Thyroid gland (tissue), 4 donors: Measurements from ENCODE around the gene TMEM138. TPM values are rescaled to one million over a fixed set of nuclear protein-coding genes. Genes with fewer than 3 reads are reported as not detected.
"Not testable (repeated sequence)": the region's sequence is repeated elsewhere in the genome, so short reads cannot be mapped to it uniquely, and the experiment has no call there.

Experiments used
- DNase-seq, 2 donors: peaks; one replicate each; pipeline ENCODE4 v3.0.0-alpha.2; 2019
- H3K27ac ChIP-seq, 3 donors: fragments of 200-600 bp; sonication (generic); 1 replicate in 2 of 3; 2 replicates in 1 of 3; pipeline ENCODE4 v1.5.1; 2016 to 2019; ENCODE audit warnings: mild to moderate bottlenecking in 1 of 3, moderate library complexity in 1 of 3
- H3K27me3 ChIP-seq: fragments of 200-600 bp; sonication (generic); one replicate; pipeline ENCODE4 v1.5.1; 2019
- H3K36me3 ChIP-seq, 2 donors: fragments of 200-600 bp; sonication (generic); one replicate each; pipeline ENCODE4 v1.5.1; 2016 to 2019
- H3K4me1 ChIP-seq, 2 donors: fragments of 200-600 bp; sonication (generic); one replicate each; pipeline ENCODE4 v1.5.1; 2017 to 2019
- H3K4me3 ChIP-seq, 3 donors: fragments of 200-600 bp; sonication (generic); replicated peaks in 1 of 3; 1 replicate in 2 of 3; 2 replicates in 1 of 3; pipeline ENCODE4 v1.5.1; 2016; ENCODE audit warnings: mild to moderate bottlenecking in 1 of 3
- H3K9me3 ChIP-seq: fragments of 200-600 bp; sonication (generic); one replicate; pipeline ENCODE4 v1.5.1; 2017
- CTCF ChIP-seq, 6 experiments: fragments of 200-600 bp in 3 of 6; fragments of 450-650 bp in 3 of 6; sonication (generic) in 3 of 6; IDR thresholded peaks; one replicate each; pipeline ENCODE4 v1.5.1; 2016 to 2019; ENCODE audit warnings: antibody characterized with exemption in 6 of 6, mild to moderate bottlenecking in 2 of 6, inconsistent platforms in 1 of 6, moderate library complexity in 1 of 6
- POLR2A ChIP-seq, 2 donors: fragments of 450-650 bp; IDR thresholded peaks; one replicate each; pipeline ENCODE4 v1.6.1; 2017; ENCODE audit warnings: antibody characterized with exemption in 2 of 2, mild to moderate bottlenecking in 2 of 2, moderate library complexity in 1 of 2
- WGBS, 2 donors: methylation state at CpG; one replicate each; pipeline ENCODE4 v1.1.5; 2017; 5-methylcytosine and 5-hydroxymethylcytosine counted together
- intact Hi-C: fragments of 100-400 bp; cut with DNase I; formaldehyde crosslinking; loops from one replicate; pipeline ENCODE4 v1.15.1; 2023
- total RNA-seq, 4 donors: library from RNA; depleted of rRNA; stranded (reverse); fragments of >200 nt; gene quantifications; one replicate each; pipeline ENCODE4 v1.2.3, GENCODE V29; 2016

TMEM138 gene
- total RNA-seq, 4 donors from 2014 or later, result 25.3 to 37.1 (median 31.5) TPM

DNA sequence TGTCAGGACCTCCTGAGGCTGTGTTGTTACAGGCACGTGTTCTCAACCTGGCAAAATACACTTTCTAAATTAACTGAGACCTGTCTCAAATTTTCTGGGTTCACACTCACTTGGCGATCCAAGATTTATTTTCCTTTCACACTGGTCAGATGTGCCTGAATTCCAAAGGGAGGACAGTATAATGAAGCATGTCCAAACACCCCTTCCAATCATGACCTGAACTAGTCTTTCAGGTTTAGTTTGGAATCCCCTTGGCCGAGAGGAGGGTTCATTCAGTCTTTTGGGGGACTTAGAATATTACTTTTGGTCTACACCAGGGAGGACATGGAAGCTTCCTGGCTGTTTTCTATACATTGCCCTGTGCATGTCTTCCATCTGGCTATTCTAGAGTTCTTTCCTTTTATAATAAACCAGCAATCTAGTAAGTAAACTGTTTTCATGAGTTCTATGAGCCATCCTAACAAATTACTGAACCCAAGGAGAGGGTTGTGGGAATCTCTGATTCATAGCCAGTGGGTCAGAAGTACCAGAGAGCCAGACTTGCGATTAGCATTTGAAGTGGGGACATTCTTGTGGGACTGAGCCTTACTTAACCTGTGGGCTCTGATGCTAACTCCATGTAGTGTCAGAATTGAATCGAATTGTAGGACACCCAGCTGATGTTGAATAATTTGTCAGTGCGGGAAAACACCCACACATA is 15.4 kb downstream of the TMEM138 start:
- Histone ChIP-seq H3K4me3 (no peak overlapping the region), H3K27ac (no peak overlapping the region), H3K36me3 (no peaks in the 10 kb centered on the region), H3K27me3 (no peaks in the 10 kb centered on the region), H3K9me3 (no peaks in the 10 kb centered on the region), H3K4me1 (no peaks in the 10 kb centered on the region)
- WGBS, 2 donors, result 96 to 97% methylated on average over 6 of the region's 6 CpGs
- DNase-seq, result no peak
- no peak for TF ChIP-seq POLR2A (IDR thresholded peaks at IDR 0.05)
- TF ChIP-seq CTCF (IDR thresholded peaks at IDR 0.05), result no peak
- intact Hi-C loops, result loop anchor here (10.0 kb wide), 1 partner anchor 123 kb away; no protein-coding TSS in a partner anchor

- no peak for TF ChIP-seq POLR2A (IDR thresholded peaks at IDR 0.05)
- TF ChIP-seq CTCF (IDR thresholded peaks at IDR 0.05), result no peak
- Histone ChIP-seq H3K4me3 (no peak overlapping the region), H3K4me1 (no peaks in the 10 kb centered on the region), H3K36me3 (no peaks in the 10 kb centered on the region), H3K27me3 (no peaks in the 10 kb centered on the region), H3K9me3 (no peaks in the 10 kb centered on the region), H3K27ac (no peak overlapping the region)
- no peak for DNase-seq
- intact Hi-C loops, result loop anchor here (10.0 kb wide), 1 partner anchor 124 kb away; no protein-coding TSS in a partner anchor
- WGBS, 2 donors, result 82 to 90% methylated on average over 5 of the region's 5 CpGs
These were observed 16.6 kb downstream of the TMEM138 start for GRCh38 chr11:61378713-61379313.

DNA sequence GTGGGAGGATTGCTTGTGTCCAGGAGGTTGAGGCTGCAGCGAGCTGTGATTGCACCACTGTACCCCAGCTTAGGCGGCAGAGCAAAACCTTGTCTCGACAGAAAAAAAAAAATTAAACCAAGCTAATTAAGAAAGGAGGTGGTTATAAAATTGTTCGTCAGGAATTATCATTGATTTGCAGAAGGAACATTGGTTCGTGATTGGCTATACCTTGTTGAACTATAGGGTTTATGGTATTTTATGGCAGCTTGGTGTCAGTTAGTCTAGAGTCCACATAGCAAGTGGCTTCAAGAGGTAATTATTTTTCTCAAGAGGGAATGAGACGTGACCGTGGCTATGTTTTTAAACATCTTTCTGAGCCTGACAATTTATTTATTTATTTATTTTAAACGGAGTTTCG is 18.7 kb downstream of the TMEM138 start:
- H3K27me3 ChIP-seq, result no peaks in the 10 kb centered on the region
- H3K36me3 ChIP-seq, result no peaks in the 10 kb centered on the region
- no peak overlapping the region for H3K4me3 ChIP-seq
- no peaks in the 10 kb centered on the region for H3K9me3 ChIP-seq
- TF ChIP-seq POLR2A (IDR thresholded peaks at IDR 0.05), result no peak
- no peak for TF ChIP-seq CTCF (IDR thresholded peaks at IDR 0.05)
- DNase-seq, result no peak
- no peak overlapping the region for H3K27ac ChIP-seq
- WGBS, 2 donors, result 92 to 94% methylated on average over 9 of the region's 9 CpGs
- intact Hi-C loops, result no loop called here
- no peaks in the 10 kb centered on the region for H3K4me1 ChIP-seq

DNA sequence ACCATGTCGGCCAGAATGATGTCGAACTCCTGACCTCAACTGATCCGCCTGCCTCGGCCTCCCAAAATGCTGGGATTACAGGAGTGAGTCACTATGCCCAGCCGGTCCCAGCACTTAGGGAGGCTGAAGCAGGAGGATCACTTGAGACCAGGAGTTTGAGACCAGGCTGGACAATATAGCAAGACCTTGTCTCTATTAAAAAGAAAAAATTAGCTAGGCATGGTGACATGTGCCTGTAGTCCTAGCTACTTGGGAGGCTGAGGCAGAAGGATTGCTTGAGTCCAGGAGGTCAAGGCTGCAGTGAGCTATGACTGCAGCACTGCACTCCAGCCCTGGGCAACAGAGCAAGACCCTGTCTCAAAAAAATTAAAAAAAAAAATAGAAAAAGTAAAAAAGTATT is 21.7 kb downstream of the TMEM138 start:
- not testable (repeated sequence) for H3K4me1 ChIP-seq, H3K9me3 ChIP-seq, H3K36me3 ChIP-seq, H3K27ac ChIP-seq, DNase-seq, H3K4me3 ChIP-seq, H3K27me3 ChIP-seq
- 96 to 99% methylated on average over 5 of the region's 5 CpGs for WGBS, 2 donors
- intact Hi-C loops, result loop anchor here (2.0 kb wide), 1 partner anchor 45 kb away; no protein-coding TSS in a partner anchor

- Histone ChIP-seq H3K27me3 (no peaks in the 10 kb centered on the region), H3K9me3 (no peaks in the 10 kb centered on the region), H3K4me1 (no peaks in the 10 kb centered on the region), H3K4me3 (no peak overlapping the region), H3K27ac (no peak overlapping the region), H3K36me3 (no peaks in the 10 kb centered on the region)
- no peak for TF ChIP-seq POLR2A (IDR thresholded peaks at IDR 0.05)
- TF ChIP-seq CTCF (IDR thresholded peaks at IDR 0.05), result no peak
- DNase-seq, result no peak
- intact Hi-C loops, result loop anchor here (2.0 kb wide), 1 partner anchor 46 kb away; no protein-coding TSS in a partner anchor
- 86 to 88% methylated on average over 11 to 13 of the region's 15 CpGs for WGBS, 2 donors
These were observed 22.4 kb downstream of the TMEM138 start for GRCh38 chr11:61384271-61385242.
